ENCODE results near the gene SCUBE1.
"Not testable (repeated sequence)": the region's sequence is repeated elsewhere in the genome, so short reads cannot be mapped to it uniquely, and the experiment has no call there.

The SCUBE1 gene

GRCh38 chr22:43288807-43289420 is 54.3 kb downstream of the SCUBE1 start:
- Histone ChIP-seq H3K4me3 (ENCODE audit: low read depth, low read length) (no peak overlapping the region), H3K9me3 (ENCODE audit: control insufficient read depth, low read length) (no peaks in the 10 kb centered on the region), H3K27me3 (ENCODE audit: control insufficient read depth, insufficient read depth, low read length) (no peaks in the 10 kb centered on the region), H3K4me1 (no peaks in the 10 kb centered on the region), H3K27ac (no peak overlapping the region), H3K36me3 (ENCODE audit: control insufficient read depth, insufficient read depth, low read length) (no peaks in the 10 kb centered on the region), H2AFZ (peak overlapping the region; percentile 22), H3K4me2 (ENCODE audit: low read length) (no peak overlapping the region), H3K79me2 (no peaks in the 10 kb centered on the region), H3K9ac (no peak overlapping the region)
- TF ChIP-seq CTCF (IDR thresholded peaks at IDR 0.05): no peak

DNA sequence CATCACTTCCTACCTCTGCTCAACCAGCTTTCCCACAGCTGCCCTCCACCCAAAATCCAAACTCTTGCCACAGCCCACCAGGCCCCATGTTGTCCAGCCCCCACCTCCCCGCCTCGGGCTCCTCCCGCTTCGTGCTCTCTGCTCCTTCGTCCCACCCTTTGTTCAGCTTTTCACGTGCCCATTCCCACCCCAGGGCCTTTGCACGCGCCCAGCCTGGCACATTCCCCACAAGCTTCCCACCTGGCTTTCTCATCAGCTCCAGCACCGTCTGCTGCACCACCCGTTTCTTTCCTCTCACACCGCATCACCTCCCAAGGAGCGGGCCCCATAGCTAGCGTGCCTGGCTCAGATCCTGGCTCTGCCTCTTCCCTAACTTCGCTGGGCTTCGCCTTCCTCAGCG is 54.8 kb downstream of the SCUBE1 start:
- H3K4me2 ChIP-seq (ENCODE audit: low read length): no peak overlapping the region
- H2AFZ ChIP-seq: no peak overlapping the region
- H3K36me3 ChIP-seq (ENCODE audit: control insufficient read depth, insufficient read depth, low read length): no peaks in the 10 kb centered on the region
- H3K4me1 ChIP-seq: no peaks in the 10 kb centered on the region
- no peaks in the 10 kb centered on the region for H3K79me2 ChIP-seq
- H3K9ac ChIP-seq: no peak overlapping the region
- no peaks in the 10 kb centered on the region for H3K9me3 ChIP-seq (ENCODE audit: control insufficient read depth, low read length)
- H3K4me3 ChIP-seq (ENCODE audit: low read depth, low read length): no peak overlapping the region
- no peak for TF ChIP-seq CTCF (IDR thresholded peaks at IDR 0.05)
- no peak overlapping the region for H3K27ac ChIP-seq
- no peaks in the 10 kb centered on the region for H3K27me3 ChIP-seq (ENCODE audit: control insufficient read depth, insufficient read depth, low read length)

DNA sequence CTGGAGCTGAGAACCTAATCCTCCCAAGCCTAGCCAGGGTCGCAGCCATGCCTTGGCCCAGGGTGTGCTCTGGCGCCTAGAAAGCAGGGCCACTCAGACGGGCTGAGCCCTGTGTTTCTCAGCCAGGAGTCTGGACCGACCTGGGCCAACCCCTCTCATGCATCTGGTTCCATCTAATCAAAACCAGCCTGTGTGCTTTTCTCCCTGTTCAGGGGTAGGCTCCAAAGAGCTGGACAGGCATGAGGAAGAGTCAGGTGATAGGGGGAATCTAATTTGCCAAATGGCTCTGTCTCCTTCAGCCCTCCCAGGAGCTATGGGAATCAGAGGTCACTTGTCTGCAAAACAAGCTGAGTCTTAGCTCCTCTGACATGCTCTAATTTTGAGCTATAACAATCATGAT is 55.7 kb downstream of the SCUBE1 start:
- H3K9me3 ChIP-seq (ENCODE audit: control insufficient read depth, low read length): no peaks in the 10 kb centered on the region
- H3K4me2 ChIP-seq (ENCODE audit: low read length): no peak overlapping the region
- H3K79me2 ChIP-seq: no peaks in the 10 kb centered on the region
- no peak overlapping the region for H2AFZ ChIP-seq
- no peaks in the 10 kb centered on the region for H3K4me1 ChIP-seq
- no peaks in the 10 kb centered on the region for H3K27me3 ChIP-seq (ENCODE audit: control insufficient read depth, insufficient read depth, low read length)
- H3K9ac ChIP-seq: no peak overlapping the region
- H3K36me3 ChIP-seq (ENCODE audit: control insufficient read depth, insufficient read depth, low read length): no peaks in the 10 kb centered on the region
- H3K4me3 ChIP-seq (ENCODE audit: low read depth, low read length): no peak overlapping the region
- no peak for TF ChIP-seq CTCF (IDR thresholded peaks at IDR 0.05)
- H3K27ac ChIP-seq: no peak overlapping the region

GRCh38 chr22:43281394-43281793 is 61.8 kb downstream of the SCUBE1 start:
- TF ChIP-seq CTCF (IDR thresholded peaks at IDR 0.05): no peak
- Histone ChIP-seq H3K27me3 (ENCODE audit: control insufficient read depth, insufficient read depth, low read length) (no peaks in the 10 kb centered on the region), H2AFZ (no peak overlapping the region), H3K4me1 (no peaks in the 10 kb centered on the region), H3K4me3 (ENCODE audit: low read depth, low read length) (no peak overlapping the region), H3K79me2 (no peaks in the 10 kb centered on the region), H3K36me3 (ENCODE audit: control insufficient read depth, insufficient read depth, low read length) (no peaks in the 10 kb centered on the region), H3K9me3 (ENCODE audit: control insufficient read depth, low read length) (no peaks in the 10 kb centered on the region), H3K27ac (no peak overlapping the region), H3K4me2 (ENCODE audit: low read length) (no peak overlapping the region), H3K9ac (no peak overlapping the region)

DNA sequence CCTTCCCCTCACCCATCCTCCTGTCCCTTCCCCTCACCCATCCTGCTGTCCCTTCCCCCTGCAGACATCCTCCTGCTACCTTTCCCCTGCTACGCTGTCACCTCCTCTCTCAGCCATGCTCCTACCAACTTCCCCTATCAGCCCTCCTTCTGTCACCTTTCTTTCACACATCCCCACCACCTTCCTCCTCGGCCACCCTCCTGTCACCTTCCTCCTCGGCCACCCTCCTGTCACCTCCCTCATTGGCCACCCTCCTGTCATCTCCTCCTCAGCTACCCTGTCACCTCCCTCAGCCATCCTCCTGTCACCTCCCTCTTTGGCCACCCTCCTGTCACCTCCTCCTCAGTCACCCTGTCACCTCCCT is 62.7 kb downstream of the SCUBE1 start:
- H3K9ac ChIP-seq; H3K4me1 ChIP-seq; H3K9me3 ChIP-seq (ENCODE audit: control insufficient read depth, low read length); H3K4me2 ChIP-seq (ENCODE audit: low read length); H3K36me3 ChIP-seq (ENCODE audit: control insufficient read depth, insufficient read depth, low read length); H2AFZ ChIP-seq; H3K79me2 ChIP-seq; H3K4me3 ChIP-seq (ENCODE audit: low read depth, low read length); H3K27ac ChIP-seq; H3K27me3 ChIP-seq (ENCODE audit: control insufficient read depth, insufficient read depth, low read length): not testable (repeated sequence)
